Gastrocnemius medialis (tissue), 4 donors: ENCODE data around the gene CTNNA2.

Experiments used
- CTCF ChIP-seq, 5 experiments: fragments of 450-650 bp in 3 of 5; fragments of 200-600 bp in 2 of 5; sonication (generic) in 2 of 5; IDR thresholded peaks in 4 of 5; conservative IDR thresholded peaks in 1 of 5; 1 replicate in 4 of 5; 2 replicates in 1 of 5; pipeline ENCODE4 v1.5.1; 2016 to 2019; ENCODE audit warnings: antibody characterized with exemption in 5 of 5, mild to moderate bottlenecking in 3 of 5, moderate library complexity in 3 of 5
- POLR2A ChIP-seq, 2 donors: fragments of 450-650 bp; IDR thresholded peaks; one replicate each; pipeline ENCODE4 v1.6.1; 2017; ENCODE audit warnings: antibody characterized with exemption in 2 of 2, mild to moderate bottlenecking in 2 of 2, moderate library complexity in 2 of 2

- TF ChIP-seq POLR2A (IDR thresholded peaks at IDR 0.05) (no peak), CTCF (IDR thresholded peaks at IDR 0.05 in 4 of 5, conservative IDR thresholded peaks at IDR 0.05 in 1 of 5) (no peak)
Measured at GRCh38 chr2:79940364-79940763, 427.5 kb downstream of the CTNNA2 start.
